A673 (cell line): ENCODE results near the gene PRC1. TPM values are rescaled to one million over a fixed set of nuclear protein-coding genes. Genes with fewer than 3 reads are reported as not detected.

Experiments used
- BruUV-seq: library from RNA; stranded (reverse); fragments of 400-500 nt; replicated peaks from 2 replicates; lab custom pipeline; 2021; lab: Mats Ljungman, UMichigan
- CTCF ChIA-PET: fragments of 300-600 bp; sonication (Branson Sonifier 250); formaldehyde crosslinking; loops from one replicate; lab custom pipeline; 2022; ENCODE audit warnings: antibody characterized with exemption; lab: Charles Lee
- POLR2A ChIA-PET: fragments of 300-600 bp; sonication (Branson Sonifier 250); formaldehyde crosslinking; loops from one replicate; lab custom pipeline; 2022; ENCODE audit warnings: antibody characterized with exemption; ENCODE audit not compliant: low non-redundant PET; lab: Charles Lee
- DNase-seq: peaks from one replicate; pipeline ENCODE4 v3.0.0-alpha.2; 2015; ENCODE audit warnings: low spot score
- H3K27ac ChIP-seq: fragments of 200-600 bp; sonication (generic); 2 replicates; pipeline ENCODE4 v1.5.1; 2016; ENCODE audit warnings: mixed run types, low read depth, mild to moderate bottlenecking, mixed read lengths, antibody characterized with exemption, low read length; ENCODE audit not compliant: poor library complexity, severe bottlenecking
- H3K27me3 ChIP-seq: fragments of 200-600 bp; sonication (generic); replicated peaks from 2 replicates; pipeline ENCODE4 v1.6.1; 2017; ENCODE audit warnings: mixed run types, low read depth, mild to moderate bottlenecking, mixed read lengths, antibody characterized with exemption, low read length; ENCODE audit not compliant: insufficient read depth, poor library complexity
- H3K36me3 ChIP-seq: fragments of 200-600 bp; sonication (generic); 2 replicates; pipeline ENCODE4 v1.6.1; 2016; ENCODE audit warnings: mixed run types, mild to moderate bottlenecking, mixed read lengths, antibody characterized with exemption, low read length; ENCODE audit not compliant: insufficient read depth, poor library complexity, severe bottlenecking
- H3K4me1 ChIP-seq: fragments of 200-600 bp; sonication (generic); 2 replicates; pipeline ENCODE4 v1.6.1; 2017; ENCODE audit warnings: mixed run types, mild to moderate bottlenecking, mixed read lengths, antibody characterized with exemption, low read length; ENCODE audit not compliant: insufficient read depth, poor library complexity, severe bottlenecking
- H3K4me3 ChIP-seq: fragments of 200-600 bp; sonication (generic); 2 replicates; pipeline ENCODE4 v1.5.1; 2016; ENCODE audit warnings: low read depth, mixed run types, mild to moderate bottlenecking, mixed read lengths, low read length; ENCODE audit not compliant: poor library complexity, severe bottlenecking
- H3K9me3 ChIP-seq: fragments of 200-600 bp; sonication (generic); 2 replicates; pipeline ENCODE4 v1.6.1; 2016; ENCODE audit warnings: mixed run types, low read depth, mild to moderate bottlenecking, mixed read lengths, antibody characterized with exemption, low read length; ENCODE audit not compliant: poor library complexity, severe bottlenecking
- EZH2 ChIP-seq: fragments of 200-600 bp; sonication (generic); IDR thresholded peaks from 2 replicates; pipeline ENCODE4 v1.6.1; 2017; ENCODE audit warnings: borderline replicate concordance, low read depth, mild to moderate bottlenecking, mixed read lengths, antibody characterized with exemption, low read length; ENCODE audit not compliant: poor library complexity, severe bottlenecking
- intact Hi-C: fragments of 100-400 bp; cut with micrococcal nuclease; formaldehyde crosslinking; loops from one replicate; pipeline ENCODE4 v1.10.0; 2022; ENCODE audit not compliant: unreplicated experiment
- total RNA-seq: library from RNA; stranded (reverse); gene quantifications from 2 replicates; pipeline ENCODE4 v1.2.3, GENCODE V29; 2021
- TF ChIP-seq, protein P1 (sequence below): fragments of 300-800, 200-600 bp; sonication (generic); conservative IDR thresholded peaks from 2 replicates; pipeline ENCODE4 v1.5.1; 2017; ENCODE audit warnings: low read depth, mild to moderate bottlenecking, antibody characterized with exemption, low read length, moderate library complexity, mixed read lengths

The PRC1 gene
- total RNA-seq, 1 experiment from 2014 or later = 339 TPM

GRCh38 chr15:90933301-90933700 lies 61.0 kb downstream of the PRC1 start:
- ChIA-PET POLR2A (interaction anchor here (0.7 kb wide), 1 partner anchor 627 kb away, joined by 3 read pairs; no protein-coding TSS in a partner anchor), CTCF (interaction anchor here (1.2 to 2.9 kb wide), 5 partner anchors 21 to 285 kb away, joined by 3 to 9 read pairs (median 6); partner anchors contain the start of genes MAN2A2 and RCCD1)
- peaks cover 26% of the 10 kb centered on the region for H3K4me1 ChIP-seq
- intact Hi-C loops = loop anchor here (5.0 to 10.0 kb wide), 2 partner anchors 286 to 788 kb away; no protein-coding TSS in a partner anchor
- DNase-seq = no peak
- BruUV-seq = no TSS peak
- H3K27ac ChIP-seq = no peak overlapping the region
- no peak overlapping the region for H3K4me3 ChIP-seq
- peaks cover 2% of the 10 kb centered on the region for H3K36me3 ChIP-seq
- TF ChIP-seq EZH2 = no peak
- TF ChIP-seq, protein P1, sequence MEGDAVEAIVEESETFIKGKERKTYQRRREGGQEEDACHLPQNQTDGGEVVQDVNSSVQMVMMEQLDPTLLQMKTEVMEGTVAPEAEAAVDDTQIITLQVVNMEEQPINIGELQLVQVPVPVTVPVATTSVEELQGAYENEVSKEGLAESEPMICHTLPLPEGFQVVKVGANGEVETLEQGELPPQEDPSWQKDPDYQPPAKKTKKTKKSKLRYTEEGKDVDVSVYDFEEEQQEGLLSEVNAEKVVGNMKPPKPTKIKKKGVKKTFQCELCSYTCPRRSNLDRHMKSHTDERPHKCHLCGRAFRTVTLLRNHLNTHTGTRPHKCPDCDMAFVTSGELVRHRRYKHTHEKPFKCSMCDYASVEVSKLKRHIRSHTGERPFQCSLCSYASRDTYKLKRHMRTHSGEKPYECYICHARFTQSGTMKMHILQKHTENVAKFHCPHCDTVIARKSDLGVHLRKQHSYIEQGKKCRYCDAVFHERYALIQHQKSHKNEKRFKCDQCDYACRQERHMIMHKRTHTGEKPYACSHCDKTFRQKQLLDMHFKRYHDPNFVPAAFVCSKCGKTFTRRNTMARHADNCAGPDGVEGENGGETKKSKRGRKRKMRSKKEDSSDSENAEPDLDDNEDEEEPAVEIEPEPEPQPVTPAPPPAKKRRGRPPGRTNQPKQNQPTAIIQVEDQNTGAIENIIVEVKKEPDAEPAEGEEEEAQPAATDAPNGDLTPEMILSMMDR = no peak
- H3K9me3 ChIP-seq = no peaks in the 10 kb centered on the region
- H3K27me3 ChIP-seq = no peaks in the 10 kb centered on the region

DNA sequence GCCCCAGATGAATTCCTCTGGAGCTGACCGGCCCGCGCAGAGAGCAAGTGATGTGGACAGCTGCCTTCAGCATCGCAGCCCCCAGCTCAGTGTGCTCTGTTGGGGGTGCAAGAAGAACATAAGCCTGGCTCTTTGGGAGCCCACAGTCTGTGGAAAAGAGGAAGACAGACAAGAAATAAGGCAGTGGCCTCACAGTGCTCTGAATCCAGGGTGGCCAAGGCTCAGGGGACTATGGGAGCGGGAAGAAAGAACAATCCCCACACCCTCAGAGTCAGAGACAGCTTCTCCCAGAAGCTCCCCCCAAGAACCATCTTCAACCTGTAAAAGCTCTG lies 61.7 kb downstream of the PRC1 start:
- CTCF ChIA-PET = interaction anchor here (1.2 to 2.9 kb wide), 7 partner anchors 22 to 339 kb away, joined by 3 to 9 read pairs (median 6); partner anchors contain the start of genes MAN2A2 and RCCD1
- DNase-seq = no peak
- POLR2A ChIA-PET = interaction anchor here (0.6 kb wide), 1 partner anchor 50 kb away, joined by 7 read pairs; no protein-coding TSS in a partner anchor
- Histone ChIP-seq H3K36me3 (no peaks in the 10 kb centered on the region), H3K27me3 (no peaks in the 10 kb centered on the region), H3K27ac (peak overlapping the region; percentile 80), H3K4me3 (peak overlapping the region; percentile 96), H3K4me1 (peaks cover 27% of the 10 kb centered on the region), H3K9me3 (no peaks in the 10 kb centered on the region)
- intact Hi-C loops = loop anchor here (5.0 to 10.0 kb wide), 2 partner anchors 285 to 788 kb away; no protein-coding TSS in a partner anchor
- no TSS peak for BruUV-seq
- TF ChIP-seq, protein P1 = no peak; the same call in 1 of the 2 replicates
- no peak for TF ChIP-seq EZH2

GRCh38 chr15:90931828-90932659 lies 62.3 kb downstream of the PRC1 start, which contains the start of gene HDDC3:
Gene HDDC3 (minus strand): TSS chr15:90932549. CDS start chr15:90932540, 9 bp downstream.
- no peaks in the 10 kb centered on the region for H3K36me3 ChIP-seq
- POLR2A ChIA-PET = interaction anchor here (0.6 kb wide), 1 partner anchor 51 kb away, joined by 7 read pairs; no protein-coding TSS in a partner anchor
- peaks cover 27% of the 10 kb centered on the region for H3K4me1 ChIP-seq
- no peak for TF ChIP-seq EZH2
- TF ChIP-seq, protein P1 = peak; percentile 97
- CTCF ChIA-PET = interaction anchor here (0.7 to 2.9 kb wide), 10 partner anchors 23 to 340 kb away, joined by 3 to 9 read pairs (median 5); partner anchors contain the start of genes MAN2A2 and RCCD1
- no peaks in the 10 kb centered on the region for H3K27me3 ChIP-seq
- H3K27ac ChIP-seq = peak within 1 kb of the TSS; percentile 86
- peak within 1 kb of the TSS; percentile 96 for H3K4me3 ChIP-seq
- no TSS peak for BruUV-seq
- intact Hi-C loops = loop anchor here (2.0 to 10.0 kb wide), 3 partner anchors 29 to 787 kb away; partner anchors contain the start of gene MAN2A2
- H3K9me3 ChIP-seq = no peaks in the 10 kb centered on the region
- DNase-seq = peak; percentile 88
